ENCODE data around the gene DUSP7.

The DUSP7 gene

DNA sequence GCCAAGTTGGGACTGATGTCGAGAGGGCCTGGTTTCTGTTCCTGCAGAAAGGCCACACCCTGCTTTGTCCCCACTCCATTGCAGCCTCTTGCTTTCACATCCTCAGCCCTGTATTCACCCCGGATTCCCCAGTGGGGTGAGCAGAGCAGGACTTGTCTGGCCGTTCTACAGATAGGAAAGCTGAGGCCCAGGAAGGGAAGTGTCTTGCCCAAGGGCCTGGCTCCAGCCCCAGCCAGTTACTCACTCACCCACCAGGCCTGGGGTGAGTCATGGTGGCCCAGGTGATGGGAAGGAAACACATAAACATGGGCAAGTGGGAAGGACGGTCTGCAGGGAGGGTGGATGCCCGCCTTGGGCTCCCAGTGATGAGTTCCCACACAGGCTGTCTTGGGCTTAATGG lies 6.1 kb upstream of the DUSP7 start:
- no peak overlapping the region for H3K4me3 ChIP-seq (replicated peaks; ENCODE audit: low read depth, low read length)
- TF ChIP-seq, protein P1, sequence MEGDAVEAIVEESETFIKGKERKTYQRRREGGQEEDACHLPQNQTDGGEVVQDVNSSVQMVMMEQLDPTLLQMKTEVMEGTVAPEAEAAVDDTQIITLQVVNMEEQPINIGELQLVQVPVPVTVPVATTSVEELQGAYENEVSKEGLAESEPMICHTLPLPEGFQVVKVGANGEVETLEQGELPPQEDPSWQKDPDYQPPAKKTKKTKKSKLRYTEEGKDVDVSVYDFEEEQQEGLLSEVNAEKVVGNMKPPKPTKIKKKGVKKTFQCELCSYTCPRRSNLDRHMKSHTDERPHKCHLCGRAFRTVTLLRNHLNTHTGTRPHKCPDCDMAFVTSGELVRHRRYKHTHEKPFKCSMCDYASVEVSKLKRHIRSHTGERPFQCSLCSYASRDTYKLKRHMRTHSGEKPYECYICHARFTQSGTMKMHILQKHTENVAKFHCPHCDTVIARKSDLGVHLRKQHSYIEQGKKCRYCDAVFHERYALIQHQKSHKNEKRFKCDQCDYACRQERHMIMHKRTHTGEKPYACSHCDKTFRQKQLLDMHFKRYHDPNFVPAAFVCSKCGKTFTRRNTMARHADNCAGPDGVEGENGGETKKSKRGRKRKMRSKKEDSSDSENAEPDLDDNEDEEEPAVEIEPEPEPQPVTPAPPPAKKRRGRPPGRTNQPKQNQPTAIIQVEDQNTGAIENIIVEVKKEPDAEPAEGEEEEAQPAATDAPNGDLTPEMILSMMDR (IDR thresholded peaks at IDR 0.05; ENCODE audit: low read depth, low read length, missing control alignments): no peak
- peak; percentile 85 for DNase-seq (ENCODE audit: extremely low read depth, low read depth)

GRCh38 chr3:52061121-52061910 lies 4.9 kb upstream of the DUSP7 start:
- no peak overlapping the region for H3K4me3 ChIP-seq (replicated peaks; ENCODE audit: low read depth, low read length)
- TF ChIP-seq, protein P1 (IDR thresholded peaks at IDR 0.05; ENCODE audit: low read depth, low read length, missing control alignments): no peak
- DNase-seq (ENCODE audit: extremely low read depth, low read depth): no peak

DNA sequence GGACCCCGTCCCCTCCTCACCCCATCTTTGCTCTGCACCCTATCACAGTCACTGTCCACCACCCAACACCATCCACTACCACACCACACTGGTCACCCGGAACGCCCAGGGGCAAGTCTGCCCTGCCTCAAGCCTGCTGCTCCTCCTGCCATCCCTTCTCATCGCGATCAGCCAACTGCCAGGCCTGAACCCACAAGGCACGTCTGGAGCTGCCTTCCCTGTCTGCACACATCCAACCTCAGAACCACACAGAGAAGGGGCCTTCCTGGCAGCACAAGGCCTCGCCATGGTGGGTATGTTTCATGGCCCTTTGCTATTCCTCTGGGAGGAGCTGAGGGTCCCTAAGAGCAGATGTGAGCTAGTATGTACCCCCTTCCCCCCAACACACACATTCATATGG lies 3.4 kb upstream of the DUSP7 start:
- TF ChIP-seq, protein P1 (IDR thresholded peaks at IDR 0.05; ENCODE audit: low read depth, low read length, missing control alignments): no peak
- no peak overlapping the region for H3K4me3 ChIP-seq (replicated peaks; ENCODE audit: low read depth, low read length)
- no peak for DNase-seq (ENCODE audit: extremely low read depth, low read depth)

DNA sequence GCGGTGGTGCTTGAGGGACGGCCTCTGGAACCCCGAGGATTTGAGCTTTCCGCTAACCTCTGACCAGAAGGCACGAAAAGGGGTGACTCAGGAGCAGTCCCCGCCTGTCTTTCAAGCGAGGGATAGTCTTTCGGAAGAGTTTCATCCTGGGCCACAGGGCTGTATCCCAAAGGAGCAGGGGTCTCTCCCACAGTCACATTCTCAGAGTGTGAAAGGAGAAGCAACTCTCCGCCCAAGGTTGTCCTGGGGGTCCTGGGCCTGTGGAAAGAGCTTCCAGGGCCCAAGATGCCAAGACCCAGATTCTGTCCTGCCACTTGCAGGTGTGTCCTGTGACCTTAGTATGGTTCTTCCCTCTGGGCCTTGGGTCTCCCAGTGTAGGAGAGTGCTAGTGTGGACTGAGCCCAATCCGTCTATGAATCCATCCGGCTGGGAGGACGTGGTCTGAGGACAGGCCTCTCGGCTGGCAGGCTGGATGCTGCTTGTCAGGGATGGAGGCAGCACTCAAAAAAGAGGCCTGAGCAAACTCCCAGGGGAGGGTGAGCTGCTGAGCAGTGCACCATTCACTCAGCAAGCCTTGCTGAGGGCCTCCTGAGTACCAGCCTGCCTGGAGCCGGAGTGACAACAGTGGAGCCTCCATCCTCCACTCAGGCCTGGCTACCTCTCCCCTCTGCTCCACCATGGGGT lies 1.6 kb upstream of the DUSP7 start:
- no peak for DNase-seq (ENCODE audit: extremely low read depth, low read depth)
- TF ChIP-seq, protein P1 (IDR thresholded peaks at IDR 0.05; ENCODE audit: low read depth, low read length, missing control alignments): no peak
- peak overlapping the region; percentile 58 for H3K4me3 ChIP-seq (replicated peaks; ENCODE audit: low read depth, low read length)

GRCh38 chr3:52056968-52057811 lies 819 bp upstream of the DUSP7 start:
- peak overlapping the region; percentile 58 for H3K4me3 ChIP-seq (replicated peaks; ENCODE audit: low read depth, low read length)
- DNase-seq (ENCODE audit: extremely low read depth, low read depth): peak; percentile 93
- TF ChIP-seq, protein P1 (IDR thresholded peaks at IDR 0.05; ENCODE audit: low read depth, low read length, missing control alignments): no peak

DNA sequence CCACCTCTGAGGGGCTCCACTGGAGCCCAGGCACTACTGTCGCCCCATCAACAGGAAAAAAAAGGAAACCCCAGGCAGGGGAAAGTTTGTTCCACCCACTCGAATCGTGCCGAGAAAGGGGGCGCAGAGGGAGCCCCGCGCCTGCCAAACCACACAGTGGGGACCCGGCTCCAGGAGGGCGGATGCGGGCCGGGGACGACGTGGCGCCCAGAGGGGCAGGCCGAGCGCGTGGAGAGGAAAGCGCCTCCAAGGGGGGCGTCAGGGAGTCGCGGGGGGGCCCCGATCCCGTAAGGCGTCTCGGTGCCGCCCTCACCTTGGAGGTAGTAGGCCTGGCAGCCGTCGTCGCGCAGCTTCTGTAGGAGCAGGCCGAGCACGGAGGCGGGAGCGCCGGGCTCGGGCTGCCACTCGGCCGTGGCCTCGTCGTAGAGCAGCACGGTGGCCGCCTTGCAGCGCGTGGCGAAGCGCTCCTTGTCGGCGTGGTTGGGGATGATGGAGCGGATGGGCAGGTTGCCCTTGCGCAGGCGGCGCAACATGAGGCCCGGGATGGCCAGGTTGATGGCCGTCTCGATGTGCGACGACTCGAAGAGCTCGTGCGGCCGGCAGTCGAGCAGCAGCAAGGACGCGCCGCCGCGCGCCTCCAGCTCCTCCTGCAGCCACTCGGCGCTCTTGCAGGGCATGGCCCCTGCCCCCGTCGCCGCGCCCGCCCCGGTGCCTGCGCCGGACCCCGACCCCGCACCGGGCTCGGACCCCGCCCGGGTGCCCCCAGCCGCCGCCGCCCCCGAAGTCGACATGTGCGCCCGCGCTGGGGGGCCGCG lies 627 bp downstream of the DUSP7 start:
- peak overlapping the region; percentile 99 for H3K4me3 ChIP-seq (replicated peaks; ENCODE audit: low read depth, low read length)
- TF ChIP-seq, protein P1 (IDR thresholded peaks at IDR 0.05; ENCODE audit: low read depth, low read length, missing control alignments): no peak
- no peak for DNase-seq (ENCODE audit: extremely low read depth, low read depth)
